Diencephalon (tissue), 1 donor: ENCODE data around the gene AP1S1. TPM values are rescaled to one million over a fixed set of nuclear protein-coding genes. Genes with fewer than 3 reads are reported as not detected.

Source experiments
- small RNA-seq: library from RNA; depleted of rRNA; stranded (forward); fragments of <200 nt; gene quantifications from one replicate; pipeline ENCODE3, GENCODE V24; 2014
- total RNA-seq: library from RNA; depleted of rRNA; stranded (reverse); fragments of >200 nt; gene quantifications from one replicate; pipeline ENCODE4 v1.2.3, GENCODE V29; 2014

Gene AP1S1
- 110 TPM for total RNA-seq

GRCh38 chr7:101153969-101154692 is at the start of gene AP1S1:
AP1S1 (plus strand) TSS chr7:101154476; CDS start chr7:101154515, 39 bp downstream.

GRCh38 chr7:101126651-101127459 is 27.4 kb upstream of the AP1S1 start, which contains the start of gene SERPINE1:
SERPINE1 (plus strand) TSS chr7:101127104; CDS start chr7:101128394, 1,290 bp downstream.

GRCh38 chr7:101165075-101165957 is 11.0 kb downstream of the AP1S1 start, which contains the start of gene VGF:
VGF (minus strand) TSS chr7:101165569; CDS start chr7:101164843, 726 bp downstream.

GRCh38 chr7:101180130-101180755 is 26.0 kb downstream of the AP1S1 start, which contains the start of gene NAT16:
NAT16 (minus strand) TSS chr7:101180293; CDS start chr7:101174807, 5,486 bp downstream.

GRCh38 chr7:101200862-101201599 is 46.8 kb downstream of the AP1S1 start, which contains the start of gene MOGAT3:
MOGAT3 (minus strand) TSS chr7:101201036; CDS start chr7:101200854, 182 bp downstream.

Small RNA genes within 50 kb of the gene (small RNA-seq; reads per million reads assigned to genes)
- gene MIR4653: not detected

Other genes with a start within 250 kb of the AP1S1 start
- 2.1 TPM for gene MUC3A, start 204.9 kb upstream of the AP1S1 start, total RNA-seq
- 0.23 TPM for gene MUC12, start 184.9 kb upstream of the AP1S1 start, total RNA-seq
- gene MUC17, start 134.4 kb upstream of the AP1S1 start, total RNA-seq: not detected
- 3.0 TPM for gene TRIM56, start 69.0 kb upstream of the AP1S1 start, total RNA-seq
- 0.23 TPM for gene SERPINE1, start 27.4 kb upstream of the AP1S1 start, total RNA-seq
- 33.2 TPM for gene VGF, start 11.1 kb downstream of the AP1S1 start, total RNA-seq
- 2.1 TPM for gene NAT16, start 25.8 kb downstream of the AP1S1 start, total RNA-seq
- gene MOGAT3, start 46.6 kb downstream of the AP1S1 start, total RNA-seq: not detected
- gene PLOD3, start 63.1 kb downstream of the AP1S1 start, total RNA-seq: 24.0 TPM
- gene ZNHIT1, start 63.7 kb downstream of the AP1S1 start, total RNA-seq: 57.9 TPM
- 4.2 TPM for gene CLDN15, start 83.3 kb downstream of the AP1S1 start, total RNA-seq
- 80.5 TPM for gene FIS1, start 90.6 kb downstream of the AP1S1 start, total RNA-seq
- gene IFT22, start 167.3 kb downstream of the AP1S1 start, total RNA-seq: 52.6 TPM
- 31.6 TPM for gene COL26A1, start 208.4 kb downstream of the AP1S1 start, total RNA-seq